Stimulated activated CD4-positive, alpha-beta T cell treated with anti-CD3 and anti-CD28 coated beads, Interleukin-2, amount 100 ng/mL, for 24 hours (primary cell): ENCODE results near the gene RAB44.
"Not testable (repeated sequence)": the region's sequence is repeated elsewhere in the genome, so short reads cannot be mapped to it uniquely, and the experiment has no call there.

Experiments used
- DNase-seq, 2 donors: peaks; one replicate each; pipeline ENCODE4 v3.0.0-alpha.2; 2020

RAB44 gene

GRCh38 chr6:36697481-36697903 lies at the start of gene RAB44:
Gene RAB44, plus strand, starts transcription at chr6:36697826. Its CDS starts 6,410 bp downstream, at chr6:36704236.
- no peak for DNase-seq

GRCh38 chr6:36649086-36649485 lies 48.5 kb upstream of the RAB44 start:
- no peak for DNase-seq

DNA sequence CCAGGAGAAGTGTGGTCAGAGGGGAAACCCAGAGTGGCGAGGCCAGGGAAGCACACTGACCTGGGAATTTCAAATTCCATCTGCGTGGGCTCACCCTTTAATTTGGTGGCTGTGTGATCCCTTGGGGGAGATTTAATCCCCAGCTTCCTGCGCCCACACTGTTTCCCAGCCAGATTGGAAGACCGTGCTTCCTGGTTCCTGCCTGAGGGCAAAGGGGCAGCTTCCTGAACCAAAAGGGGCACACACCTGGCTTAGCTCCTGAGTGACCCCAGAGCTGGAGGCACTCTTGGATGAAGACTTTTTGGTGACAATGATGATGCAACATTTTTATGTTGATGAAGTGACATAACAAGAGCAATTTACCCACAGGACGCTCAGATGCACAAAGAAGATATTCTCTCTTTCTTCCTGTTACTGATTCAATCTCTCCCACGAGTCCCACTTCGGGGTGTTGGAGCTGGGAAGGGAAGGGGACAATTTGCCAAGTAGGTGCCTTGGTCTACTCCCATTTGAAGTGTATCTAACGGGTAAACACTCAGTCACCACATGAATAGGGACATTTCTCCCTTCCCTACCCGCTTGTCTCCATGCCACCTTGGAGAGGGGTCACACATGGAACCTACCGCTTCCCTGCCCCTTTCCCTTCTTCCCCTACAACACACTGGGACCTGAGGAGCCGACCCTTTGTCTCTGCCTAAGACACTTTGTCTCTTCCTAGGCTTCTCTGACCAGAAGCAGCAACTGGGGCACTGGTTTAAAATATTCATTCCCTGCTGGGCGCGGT lies 47.7 kb upstream of the RAB44 start:
- no peak for DNase-seq

- DNase-seq: no peak
These were observed 46.7 kb upstream of the RAB44 start for GRCh38 chr6:36650848-36651478.

- no peak for DNase-seq
These were observed 45.8 kb upstream of the RAB44 start for GRCh38 chr6:36651659-36652379.

DNA sequence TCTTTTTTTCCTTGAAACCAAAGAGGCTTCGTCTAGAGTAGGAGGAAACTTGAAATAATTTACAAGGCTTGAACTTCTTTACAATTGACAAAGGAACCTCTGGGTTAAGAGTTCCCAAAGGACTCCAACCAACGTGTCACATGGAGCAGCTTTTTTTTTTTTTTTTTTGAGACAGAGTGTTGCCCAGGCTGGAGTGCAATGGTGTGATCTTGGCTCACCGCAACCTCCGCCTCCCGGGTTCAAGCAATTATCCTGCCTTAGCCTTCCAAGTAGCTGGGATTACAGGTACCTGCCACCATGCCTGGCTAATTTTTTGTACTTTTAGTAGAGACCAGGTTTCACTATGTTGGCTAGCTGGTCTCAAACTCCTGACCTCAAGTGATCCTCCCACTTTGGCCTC lies 43.2 kb upstream of the RAB44 start:
- not testable (repeated sequence) for DNase-seq

DNA sequence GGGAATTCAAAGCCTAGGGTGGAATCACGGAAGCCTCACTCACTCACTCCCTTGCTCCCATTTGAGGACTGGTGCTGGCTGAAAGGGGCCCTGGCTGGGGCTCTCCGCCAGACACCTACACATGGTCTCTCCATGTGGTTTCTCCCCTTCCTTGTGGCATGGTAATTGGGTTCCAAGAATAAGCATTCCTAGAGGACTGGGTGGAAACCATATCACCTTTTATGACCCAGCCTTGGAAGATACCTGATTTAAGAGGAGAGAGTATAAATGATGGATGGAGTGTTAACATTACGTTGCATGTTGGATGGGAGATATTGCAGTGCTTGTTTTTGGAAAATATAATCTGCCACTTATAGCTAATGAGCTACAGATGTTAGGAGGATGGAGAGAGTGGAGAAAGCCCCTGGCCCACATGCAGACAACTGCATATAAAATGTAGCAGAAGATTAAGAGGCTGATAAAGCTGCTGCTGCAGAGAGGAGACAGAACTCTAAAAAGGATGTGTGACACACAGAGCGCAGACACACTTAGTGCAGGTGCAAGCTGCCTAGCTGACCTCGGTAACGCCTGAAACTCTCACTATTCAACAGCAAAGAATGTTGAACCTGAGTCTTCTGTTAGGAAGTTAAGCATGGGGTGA lies 42.4 kb upstream of the RAB44 start:
- no peak for DNase-seq

GRCh38 chr6:36656441-36656840 lies 41.2 kb upstream of the RAB44 start:
- DNase-seq: no peak

DNA sequence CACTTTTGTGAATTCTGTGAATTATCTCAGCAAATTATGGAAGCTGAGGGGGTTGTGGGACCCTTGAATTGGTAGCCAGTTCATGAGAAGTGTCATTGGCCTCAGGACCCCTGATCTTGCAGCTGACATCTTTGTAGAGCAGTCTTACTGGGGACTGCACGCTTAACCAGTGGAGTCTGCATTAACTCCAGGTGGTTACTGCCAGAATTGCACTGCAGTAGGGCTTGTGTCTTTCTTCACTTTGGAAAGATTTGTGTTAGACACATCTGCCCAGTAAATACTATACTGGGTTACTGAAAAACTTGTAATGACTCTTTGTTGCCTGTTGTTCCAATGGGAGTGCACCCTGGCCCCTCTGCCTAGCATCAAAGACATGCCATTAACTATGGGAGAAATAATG lies 40.4 kb upstream of the RAB44 start:
- no peak for DNase-seq

GRCh38 chr6:36657942-36658544 lies 39.6 kb upstream of the RAB44 start:
- no peak for DNase-seq

DNA sequence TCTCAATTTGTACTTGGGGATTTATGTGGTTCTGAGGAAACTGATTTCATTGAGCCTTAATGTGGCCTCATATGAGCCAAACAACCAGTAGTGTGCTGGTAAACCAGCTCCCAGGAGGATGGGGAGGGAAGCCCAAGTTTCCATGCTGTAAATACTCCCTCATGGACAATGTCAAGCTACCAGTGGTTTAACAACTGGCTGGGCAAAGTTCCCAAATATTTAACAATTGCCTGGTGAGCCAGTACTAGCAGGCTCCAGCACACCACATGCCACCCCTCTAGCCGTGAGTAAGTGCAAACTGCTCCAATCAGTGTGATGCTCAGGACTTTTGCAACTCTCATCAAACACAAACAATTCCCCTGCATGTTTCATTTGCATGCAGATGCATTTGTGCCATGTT lies 38.4 kb upstream of the RAB44 start:
- DNase-seq: no peak

GRCh38 chr6:36660771-36661471 lies 36.7 kb upstream of the RAB44 start:
- DNase-seq: no peak

GRCh38 chr6:36662380-36662779 lies 35.2 kb upstream of the RAB44 start:
- no peak for DNase-seq

- no peak for DNase-seq
These were observed 34.8 kb upstream of the RAB44 start for GRCh38 chr6:36662827-36663256.

GRCh38 chr6:36663504-36664446 lies 33.9 kb upstream of the RAB44 start:
- no peak for DNase-seq

- no peak for DNase-seq
These were observed 32.4 kb upstream of the RAB44 start for GRCh38 chr6:36665180-36665579.

DNA sequence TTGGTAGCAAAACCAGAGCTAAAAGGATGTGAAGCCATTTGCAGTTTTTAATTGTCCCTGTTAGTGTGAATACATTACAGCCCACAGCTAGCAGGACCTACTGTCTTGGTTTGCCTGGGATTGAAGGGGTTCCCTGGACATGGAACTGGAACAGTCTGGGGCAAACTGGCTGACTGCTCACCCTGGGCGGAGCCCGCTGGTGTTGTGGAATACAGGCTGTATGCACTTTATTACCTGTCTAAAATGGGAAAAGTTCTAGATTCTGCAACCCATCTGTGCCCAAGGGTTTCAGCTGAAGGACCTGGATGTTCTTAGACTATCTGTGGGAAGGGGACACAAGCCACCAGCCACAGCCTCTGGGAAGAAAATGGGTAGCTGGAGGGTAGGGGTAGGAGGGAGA lies 31.3 kb upstream of the RAB44 start:
- DNase-seq: no peak

GRCh38 chr6:36666826-36667591 lies 30.6 kb upstream of the RAB44 start:
- DNase-seq: no peak

GRCh38 chr6:36668591-36668990 lies 29.0 kb upstream of the RAB44 start:
- no peak for DNase-seq

DNA sequence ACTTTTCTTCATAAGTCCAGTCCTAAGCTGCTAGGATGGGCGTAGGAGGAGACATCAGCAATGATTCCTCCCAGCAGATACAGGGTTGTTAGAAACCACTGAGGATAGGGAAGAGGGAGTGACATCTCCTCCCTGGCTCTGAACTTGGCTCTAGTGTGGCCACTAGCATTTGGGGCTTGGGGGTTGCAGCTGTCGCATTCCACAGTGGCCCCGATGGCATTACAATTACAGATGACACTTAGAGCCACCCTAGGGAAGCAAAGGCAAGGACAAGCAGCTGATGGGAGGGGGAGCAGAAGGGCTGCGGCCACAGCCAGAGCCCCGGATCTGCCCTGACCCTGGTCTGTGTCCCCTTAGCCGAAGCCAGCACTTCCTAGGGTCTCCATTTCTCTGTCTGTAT lies 28.6 kb upstream of the RAB44 start:
- no peak for DNase-seq
